Hematopoietic multipotent progenitor cell treated with erythropoietin and hydrocortisone succinate and interleukin-3 and kit ligand, for 4 days (in vitro differentiated cells): ENCODE measurements around the gene TMEM132D.

Source experiments
- DNase-seq: peaks from one replicate; pipeline ENCODE4 v3.0.0-alpha.2; 2015

Gene TMEM132D

DNA sequence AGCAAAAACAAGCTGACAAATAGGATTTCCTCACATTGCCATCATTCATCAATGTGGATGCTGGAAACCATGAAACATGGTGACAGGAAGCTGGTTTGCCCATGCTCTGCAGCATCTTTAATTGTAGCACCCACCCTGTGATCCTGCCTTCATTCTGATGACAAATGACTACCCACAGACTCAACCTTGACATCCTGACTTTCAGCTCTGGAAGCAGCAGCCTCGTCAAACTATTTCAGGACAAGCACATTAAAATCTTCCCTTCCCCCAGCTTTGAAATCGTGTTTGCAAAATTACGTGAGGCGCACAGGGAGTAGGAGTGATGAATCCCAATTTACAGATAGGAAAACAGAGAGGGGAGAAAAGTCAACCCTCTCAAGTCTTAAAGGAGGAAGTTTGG lies 765.0 kb downstream of the TMEM132D start:
- DNase-seq = no peak

DNA sequence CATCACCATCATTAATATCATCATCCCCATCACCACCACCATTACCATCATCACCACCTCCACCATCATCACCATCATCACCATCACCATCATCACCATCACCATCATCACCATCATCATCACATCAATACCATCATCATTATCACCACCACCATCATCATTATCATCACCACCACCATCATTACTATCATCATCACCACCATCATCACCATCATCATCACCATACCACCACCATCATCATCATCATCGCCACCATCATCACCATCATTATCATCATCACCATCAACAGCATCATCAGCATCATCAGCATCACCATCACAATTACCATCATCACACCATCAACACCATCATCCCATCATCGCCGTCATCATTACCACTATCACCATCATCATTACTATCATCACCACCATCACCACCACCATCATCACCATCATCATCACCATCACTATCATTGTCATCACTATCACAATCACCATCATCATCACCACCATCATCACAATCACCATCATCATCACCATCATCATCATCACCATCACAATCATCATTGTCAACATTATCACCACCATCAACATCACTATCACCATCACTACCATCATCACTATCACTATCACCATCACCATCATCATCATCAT lies 767.0 kb downstream of the TMEM132D start:
- DNase-seq = no peak

DNA sequence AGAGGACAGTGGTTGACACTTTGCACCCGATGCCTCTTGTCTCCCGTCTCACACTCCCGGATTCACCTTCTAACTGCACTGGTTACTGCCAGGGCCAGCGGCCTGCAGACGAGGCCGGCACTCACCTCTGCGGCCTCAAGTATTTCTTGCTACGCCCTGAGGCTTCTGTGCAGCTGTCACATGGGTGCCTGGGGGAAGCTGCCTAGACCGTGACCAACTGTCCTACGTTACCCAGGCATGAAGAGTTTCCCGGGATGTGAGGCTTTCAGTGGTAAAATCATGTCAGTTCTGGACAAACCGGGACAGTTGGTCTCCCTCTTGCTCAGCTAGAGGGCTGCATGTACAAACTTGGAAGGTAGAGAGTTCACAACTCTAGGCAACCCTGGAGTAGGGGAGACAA lies 776.1 kb downstream of the TMEM132D start:
- DNase-seq = no peak

DNA sequence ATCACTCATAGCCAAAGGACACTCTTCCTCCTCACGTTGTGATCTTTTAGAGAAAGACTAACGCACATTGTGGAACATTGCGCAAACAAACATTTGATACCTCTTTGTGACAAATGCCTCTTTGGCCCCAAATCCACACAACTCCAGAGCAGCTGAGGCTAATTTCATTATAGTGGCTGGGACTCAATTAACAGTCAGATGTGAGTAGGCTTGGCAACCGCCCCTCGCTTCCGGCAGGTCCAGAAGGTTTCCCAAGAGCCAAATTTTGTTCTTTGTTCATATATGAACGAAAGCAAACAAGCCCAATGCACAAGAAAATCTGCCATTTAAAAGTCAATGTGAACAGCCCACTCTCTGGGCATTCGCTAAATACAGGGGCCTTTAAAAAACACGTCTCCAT lies 776.6 kb downstream of the TMEM132D start:
- DNase-seq = no peak

DNA sequence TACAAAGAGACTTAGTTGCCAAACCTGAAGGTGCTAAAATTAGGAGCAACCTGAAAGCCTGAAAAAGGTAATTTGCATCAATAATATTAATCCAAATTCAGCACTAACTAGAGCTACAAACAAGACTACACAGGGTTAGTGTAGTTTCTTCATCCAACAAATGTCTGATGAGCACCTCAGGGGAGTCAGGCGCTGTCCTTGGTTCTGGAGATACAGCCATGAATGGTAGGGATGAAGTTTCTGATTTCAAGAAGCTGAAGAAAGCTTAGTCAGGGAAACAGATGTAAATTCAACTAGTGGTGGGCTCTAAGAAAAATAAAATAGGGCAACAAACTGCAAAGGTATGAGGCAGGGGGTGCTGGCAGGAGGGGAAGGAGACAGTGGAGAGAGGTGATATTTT lies 784.3 kb downstream of the TMEM132D start:
- DNase-seq = no peak

DNA sequence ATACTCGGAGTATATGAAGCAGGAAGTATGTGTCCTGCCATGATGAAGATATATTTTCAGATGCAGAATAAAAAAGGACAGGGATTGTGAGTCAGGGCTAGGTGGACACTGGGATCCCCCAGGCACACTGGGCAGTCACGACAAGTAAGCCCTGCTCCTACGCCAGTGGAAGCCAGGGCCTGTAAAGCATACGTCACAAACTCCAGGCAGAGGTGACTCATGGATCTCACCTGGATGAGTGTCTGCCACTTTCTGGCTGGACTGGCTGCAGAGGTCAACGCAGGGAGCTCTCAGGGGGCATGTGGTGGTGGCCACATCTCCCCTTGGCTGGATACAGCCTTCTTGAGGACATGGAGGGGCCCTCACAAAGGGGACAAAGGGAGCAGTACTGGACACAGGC lies 788.3 kb downstream of the TMEM132D start:
- no peak for DNase-seq

DNA sequence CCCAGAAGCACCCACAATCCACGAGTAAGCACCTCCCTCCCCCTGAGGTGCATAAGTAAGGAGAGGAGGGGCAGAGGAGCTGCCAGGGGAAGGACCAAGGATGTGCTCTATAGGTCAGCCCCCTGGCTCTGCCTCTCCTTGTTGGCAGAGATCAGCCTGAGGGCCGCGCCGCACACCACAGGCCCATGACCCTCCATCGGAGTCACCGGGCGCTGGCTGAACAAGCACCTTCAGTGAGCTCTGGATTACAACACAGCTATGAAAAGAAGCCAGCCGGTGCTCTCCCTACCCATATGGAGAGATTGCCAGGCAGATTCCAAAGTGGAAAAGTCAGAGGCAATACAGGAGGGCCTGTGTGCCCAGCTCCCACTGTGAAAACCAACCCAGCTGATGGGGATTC lies 793.2 kb downstream of the TMEM132D start:
- DNase-seq = no peak

DNA sequence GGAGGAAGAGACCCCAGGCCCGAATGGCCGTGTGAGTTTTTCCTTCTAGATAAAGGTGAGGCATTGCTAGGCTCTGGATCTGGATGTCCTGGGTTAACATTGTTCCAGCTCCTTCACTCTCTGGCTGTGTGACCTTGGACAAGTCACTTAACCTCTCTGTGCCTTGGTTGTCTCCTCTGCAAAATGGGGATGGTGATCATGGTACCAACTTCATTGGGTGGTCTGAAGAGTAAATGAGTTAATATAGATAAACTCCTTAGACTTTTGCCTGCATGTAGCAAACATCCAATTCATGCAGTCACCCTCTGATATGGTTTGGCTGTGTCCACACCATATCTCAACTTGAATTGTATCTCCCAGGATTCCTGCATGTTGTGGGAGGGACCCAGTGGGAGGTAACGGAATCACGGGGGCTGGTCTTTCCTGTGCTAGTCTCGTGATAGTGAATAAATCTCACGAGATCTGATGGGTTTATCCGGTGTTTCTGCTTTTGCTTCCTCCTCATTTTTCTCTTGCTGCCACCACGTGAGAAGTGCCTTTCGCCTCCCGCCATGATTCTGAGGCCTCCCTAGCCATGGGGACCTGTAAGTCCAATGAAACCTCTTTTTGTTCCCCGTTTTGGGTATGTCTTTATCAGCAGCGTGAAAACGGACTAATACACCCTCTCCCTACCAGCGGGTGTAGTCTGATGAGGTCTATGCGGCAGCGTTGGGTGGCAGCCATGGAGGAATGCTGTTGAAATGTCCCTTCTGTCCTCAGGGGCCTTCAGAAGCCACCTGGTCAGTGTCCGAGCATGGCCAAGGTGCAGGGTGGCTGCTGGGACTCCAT lies 794.4 kb downstream of the TMEM132D start:
- DNase-seq = no peak

DNA sequence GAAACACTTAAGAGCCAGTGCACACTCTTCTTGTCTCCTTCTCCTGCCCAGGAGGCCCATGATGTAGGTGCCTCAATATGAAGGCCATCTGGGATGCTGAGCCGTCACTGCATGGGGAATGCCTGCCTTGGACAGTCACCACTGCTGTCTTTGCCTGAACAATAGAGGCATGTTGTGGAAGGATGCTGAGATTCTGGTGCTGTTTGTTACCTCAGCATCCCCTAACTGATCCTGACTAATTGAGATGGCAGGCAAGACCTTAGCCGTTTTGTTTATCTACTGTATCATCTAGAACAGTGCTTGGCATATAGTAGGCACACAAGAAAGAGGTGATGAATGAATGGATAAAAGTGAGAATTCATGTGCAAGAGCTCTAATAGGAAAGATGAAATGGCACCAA lies 797.1 kb downstream of the TMEM132D start:
- no peak for DNase-seq

DNA sequence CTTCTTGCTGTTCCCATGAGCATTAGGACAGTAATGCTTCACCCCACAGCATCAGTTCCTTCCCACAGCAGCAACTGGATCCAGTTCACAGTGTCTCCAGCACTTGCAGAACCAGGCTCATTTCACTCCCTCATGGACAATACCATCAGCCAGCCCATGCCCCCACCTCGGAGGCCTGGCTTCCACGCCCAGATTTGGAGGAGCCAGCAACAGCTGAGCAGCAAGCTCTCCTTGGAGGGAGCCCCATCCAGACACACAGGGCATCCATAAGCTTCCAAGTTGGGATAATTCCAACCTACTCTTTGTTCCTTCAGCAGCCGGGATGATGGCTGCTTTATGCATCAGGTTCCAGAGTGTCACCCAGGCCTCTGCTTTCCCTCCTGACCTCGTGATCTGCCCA lies 800.6 kb downstream of the TMEM132D start:
- DNase-seq = no peak

DNA sequence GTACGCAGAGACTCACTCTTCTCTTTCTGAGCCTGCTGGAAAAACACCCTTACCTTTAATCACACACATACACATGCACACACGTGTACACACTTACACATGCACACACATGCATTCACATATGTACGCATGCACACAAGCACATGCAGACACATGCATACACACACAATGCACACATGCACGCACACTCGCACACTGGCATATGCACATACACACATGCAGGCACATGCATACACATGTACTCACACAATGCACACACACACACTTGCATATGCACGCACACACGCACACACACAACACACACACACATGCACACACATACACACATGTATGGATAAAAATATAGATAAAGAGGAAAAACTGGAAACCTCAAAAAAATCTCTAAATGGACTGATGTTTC lies 801.6 kb downstream of the TMEM132D start:
- no peak for DNase-seq

DNA sequence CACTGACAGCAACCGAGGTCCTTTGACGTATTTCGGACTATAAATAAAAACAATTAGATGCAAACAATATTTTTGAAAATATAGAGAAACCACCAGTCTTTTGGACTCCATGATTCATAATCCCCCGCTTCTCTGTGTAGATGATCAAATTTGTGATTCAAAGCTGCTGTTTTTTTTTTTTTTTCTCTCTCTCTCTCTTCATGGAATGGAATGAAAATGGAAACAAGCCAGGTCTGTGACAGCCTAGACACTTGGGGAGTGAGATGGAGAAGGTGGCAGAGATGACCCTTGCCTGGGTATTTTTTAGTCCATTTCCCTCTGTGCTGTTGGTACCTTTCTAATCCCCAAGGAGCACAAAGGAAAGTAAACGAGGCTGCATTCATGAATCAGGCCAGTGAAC lies 802.0 kb downstream of the TMEM132D start:
- DNase-seq = no peak

DNA sequence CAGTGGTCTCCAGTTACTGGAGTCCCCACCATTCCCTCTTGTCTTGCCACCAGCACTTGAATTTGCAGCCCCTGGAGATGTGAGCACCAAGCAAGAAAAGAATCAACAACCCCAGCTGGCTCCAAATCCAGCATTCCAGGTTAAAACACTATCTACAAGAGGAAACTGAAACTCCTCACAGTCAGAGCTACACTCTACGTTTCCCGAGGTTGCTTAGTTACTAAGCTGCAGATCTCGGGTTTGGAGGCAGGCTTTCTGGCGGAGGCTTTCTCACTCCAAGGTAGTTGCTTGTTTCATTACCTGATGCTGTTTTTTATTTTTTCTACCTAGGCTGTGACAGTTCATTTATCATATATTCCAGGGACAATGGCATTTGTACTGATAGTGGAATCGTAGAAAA lies 802.4 kb downstream of the TMEM132D start:
- DNase-seq = no peak

DNA sequence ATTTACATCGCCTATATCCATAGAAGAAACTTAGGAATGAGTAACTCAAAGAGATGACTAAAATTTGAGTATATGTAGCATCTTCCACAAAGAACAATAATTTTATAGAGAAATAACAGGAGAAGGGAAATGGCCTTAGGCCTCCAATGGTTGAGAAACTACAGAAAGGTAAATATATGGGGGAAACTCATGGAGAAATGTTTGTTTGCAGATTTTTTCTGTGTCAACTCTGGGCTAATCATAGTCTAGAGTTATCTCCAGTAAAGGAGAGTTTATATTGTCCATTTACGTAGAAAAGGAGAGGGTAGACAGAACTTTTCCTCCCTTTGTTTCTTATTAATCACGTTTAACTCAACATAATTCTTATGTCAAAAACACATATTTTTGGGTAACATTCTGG lies 806.4 kb downstream of the TMEM132D start:
- no peak for DNase-seq

DNA sequence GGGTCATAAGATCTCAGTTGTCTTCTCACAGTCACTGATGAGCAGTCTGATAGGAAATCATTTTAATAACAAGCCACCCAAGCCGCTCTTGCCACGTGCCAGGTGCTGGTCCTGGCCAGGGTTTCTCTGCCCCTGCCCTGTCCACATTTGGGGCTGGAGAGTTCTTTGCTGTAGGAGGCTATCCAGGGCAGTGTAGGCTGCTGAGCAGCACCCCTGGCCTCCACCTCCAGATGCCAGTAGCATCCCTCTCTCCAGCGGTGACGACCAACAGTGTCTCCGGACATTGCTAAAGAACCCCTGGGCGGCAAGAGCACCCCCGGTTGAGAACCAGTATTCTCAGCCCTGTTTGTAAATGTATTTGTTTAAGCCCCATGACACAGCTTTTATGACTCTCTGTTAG lies 806.9 kb downstream of the TMEM132D start:
- no peak for DNase-seq

DNA sequence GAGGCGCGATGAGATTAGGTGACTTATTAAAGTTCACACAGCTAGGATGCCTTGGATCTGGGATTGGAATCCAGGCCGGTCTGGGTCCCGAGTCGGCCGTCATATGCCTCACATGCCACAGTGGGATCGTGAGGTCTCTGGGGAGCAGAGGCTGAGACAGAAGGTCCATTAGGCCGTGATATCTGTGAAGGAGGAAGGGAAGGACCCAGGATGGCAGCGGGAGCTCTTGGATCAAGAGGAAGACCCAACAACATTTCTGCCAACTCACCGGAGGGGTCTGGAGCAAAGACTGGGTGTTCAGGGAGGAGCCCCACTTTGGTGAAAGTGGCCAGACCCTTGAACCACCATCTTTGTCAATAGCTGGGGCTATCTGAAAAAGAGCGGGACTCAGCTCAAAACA lies 807.6 kb downstream of the TMEM132D start:
- no peak for DNase-seq

DNA sequence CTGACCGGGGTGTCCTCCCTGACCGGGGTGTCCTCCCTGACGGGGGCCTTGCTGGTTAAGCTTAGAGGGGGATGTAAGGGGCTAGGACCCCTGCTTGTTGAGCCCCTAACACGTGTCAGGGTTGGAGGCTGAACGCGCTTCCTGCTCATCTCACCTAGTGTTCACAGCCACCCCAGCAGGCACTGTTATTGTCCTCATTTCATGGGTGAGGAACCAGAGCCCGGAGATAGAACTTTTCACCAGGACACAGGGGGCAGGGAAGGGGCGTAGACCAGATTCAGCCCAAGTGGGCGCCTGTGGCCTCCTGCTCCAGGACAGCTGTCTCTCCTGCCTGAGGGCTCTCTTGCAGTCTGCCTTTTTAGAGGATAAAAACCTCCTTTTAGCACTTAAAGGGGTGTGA lies 814.2 kb downstream of the TMEM132D start:
- DNase-seq = no peak

DNA sequence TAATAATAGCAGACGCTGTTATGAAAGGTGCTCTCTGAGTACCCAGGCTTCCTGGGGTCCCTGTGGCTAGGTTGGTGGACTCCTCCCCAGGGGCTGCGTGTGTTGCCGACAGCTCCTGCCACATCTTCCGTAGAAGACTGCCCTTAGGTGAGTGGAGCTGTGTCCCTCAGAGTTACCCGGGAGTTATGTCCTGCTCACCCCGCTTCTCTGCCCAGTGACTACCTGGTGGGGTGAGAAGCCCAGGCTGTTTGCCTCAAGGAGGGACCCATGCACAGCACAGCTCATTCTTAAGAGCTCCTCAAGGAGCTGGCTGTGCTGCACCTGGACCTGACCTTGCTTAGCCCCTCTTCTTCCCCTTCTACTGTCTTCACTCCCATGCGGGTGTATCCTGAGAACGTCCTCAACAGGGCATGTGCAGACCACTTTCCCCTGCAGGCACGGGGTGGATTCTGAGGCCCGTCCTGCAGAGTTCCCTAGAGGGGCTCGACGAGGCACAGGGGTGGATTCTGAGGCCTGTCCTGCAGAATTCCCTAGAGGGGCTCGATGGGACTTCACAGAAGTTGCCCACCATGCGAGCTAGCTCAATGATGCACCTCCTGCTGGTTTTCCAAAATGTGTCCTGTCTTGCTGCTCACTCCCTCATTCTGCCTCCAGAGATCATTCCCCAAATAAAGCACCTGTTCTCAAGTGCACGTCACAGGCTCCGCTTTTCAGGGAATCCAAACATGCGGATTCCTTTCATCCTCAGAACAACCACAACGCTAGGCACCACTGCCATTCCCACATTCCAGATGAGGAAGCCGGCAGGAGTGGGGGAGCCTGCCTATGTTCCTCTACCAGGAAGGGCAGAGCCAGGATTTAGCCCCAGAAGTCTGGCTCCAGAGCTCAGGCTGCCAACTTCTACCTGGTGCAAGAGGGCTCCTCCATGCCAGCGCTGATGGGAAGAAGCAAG lies 818.7 kb downstream of the TMEM132D start:
- DNase-seq = no peak

DNA sequence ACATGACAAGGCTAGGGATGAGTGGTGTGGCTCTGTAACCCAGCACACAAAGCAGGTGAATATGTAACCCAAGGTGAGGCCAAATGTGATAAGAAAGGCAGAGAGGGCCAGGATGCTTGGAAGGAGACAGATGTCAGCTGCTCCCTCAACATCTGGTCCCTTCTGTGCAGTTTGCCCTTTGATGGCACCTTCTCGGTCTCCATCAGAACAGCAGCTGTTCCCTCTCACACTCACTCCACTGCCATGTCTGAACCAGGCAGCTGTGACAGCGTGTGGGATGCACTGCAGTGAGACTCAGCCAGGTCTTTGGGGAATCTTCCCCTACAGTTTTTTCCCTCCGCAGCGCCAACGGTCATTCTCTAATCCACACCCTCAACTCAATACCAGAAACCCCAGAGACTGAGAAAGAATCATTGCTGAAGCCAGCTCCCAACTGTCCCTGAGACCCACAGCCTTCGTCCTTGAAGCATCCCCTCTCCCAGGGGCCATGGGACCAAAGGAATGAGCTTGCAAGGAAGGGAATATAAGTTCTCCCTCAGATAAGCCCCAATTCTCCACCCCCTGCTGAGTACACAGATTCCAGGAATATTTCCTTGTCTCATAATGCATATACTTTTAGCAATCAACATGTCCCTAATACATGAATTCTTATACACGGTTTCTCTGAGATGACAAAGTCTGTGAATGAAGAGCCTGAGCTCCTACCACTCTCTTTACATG lies 820.5 kb downstream of the TMEM132D start:
- DNase-seq = no peak

DNA sequence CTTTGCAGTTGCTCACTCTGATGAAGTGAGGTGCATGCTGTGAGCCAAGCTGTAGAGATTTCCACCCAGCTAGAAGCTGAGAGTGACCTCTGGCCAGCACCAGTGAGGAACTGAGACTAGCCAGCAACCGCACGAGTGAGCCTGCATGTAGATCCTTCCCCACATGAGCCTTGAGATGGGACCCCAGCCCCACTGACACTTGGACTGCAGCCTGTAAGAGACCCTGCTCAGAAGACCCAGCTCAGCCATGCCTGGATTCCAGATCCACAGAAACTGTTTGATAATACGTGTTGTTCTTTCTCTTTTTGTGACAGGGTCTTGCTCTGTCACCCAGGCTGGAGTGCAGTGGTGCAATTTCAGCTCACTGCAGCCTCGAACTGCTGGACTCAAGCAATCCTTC lies 821.4 kb downstream of the TMEM132D start:
- DNase-seq = no peak

DNA sequence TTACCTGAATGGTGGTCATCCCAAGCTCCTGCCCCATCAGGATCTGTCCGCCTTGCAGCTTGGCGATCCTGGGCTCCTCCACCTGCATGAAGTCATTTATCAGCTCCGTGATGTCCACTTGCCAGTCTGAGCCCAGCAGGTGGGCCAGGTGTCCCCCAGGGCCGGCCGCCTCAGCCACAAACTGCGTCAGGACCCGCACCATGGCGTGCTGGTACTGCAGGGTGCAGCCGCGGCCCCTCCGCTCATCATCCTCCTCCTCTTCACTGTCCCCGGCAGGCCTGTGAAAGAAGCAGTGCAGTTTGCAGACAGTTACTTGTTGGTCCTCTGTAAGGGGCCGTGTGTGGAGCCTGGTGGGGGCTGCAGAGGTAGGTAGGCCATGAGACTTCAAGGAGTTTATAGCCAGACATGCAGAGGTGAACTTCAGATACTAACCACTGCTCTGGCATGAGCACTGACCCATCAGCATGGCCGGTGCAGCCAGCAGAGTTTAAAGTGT lies 822.0 kb downstream of the TMEM132D start:
- DNase-seq = no peak

DNA sequence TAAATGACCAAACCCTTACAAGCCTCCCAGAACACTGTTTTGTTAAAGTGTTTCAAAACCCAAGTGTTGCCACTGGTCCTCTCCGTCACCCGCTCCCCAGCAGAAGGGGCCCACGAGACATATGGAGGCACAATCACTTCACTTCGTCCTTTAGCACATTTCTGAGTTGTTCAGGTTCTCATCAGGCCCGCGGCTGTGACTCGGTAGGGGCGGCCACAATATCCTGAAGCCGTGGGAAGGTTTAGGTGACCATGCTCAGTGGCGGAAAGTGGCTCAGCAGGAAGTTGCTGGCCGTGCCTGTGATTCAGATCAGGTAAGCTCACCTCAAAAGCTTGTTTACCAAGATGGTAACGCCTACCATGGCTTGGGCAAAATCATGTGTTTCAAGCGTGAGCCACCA lies 823.0 kb downstream of the TMEM132D start:
- DNase-seq = no peak

DNA sequence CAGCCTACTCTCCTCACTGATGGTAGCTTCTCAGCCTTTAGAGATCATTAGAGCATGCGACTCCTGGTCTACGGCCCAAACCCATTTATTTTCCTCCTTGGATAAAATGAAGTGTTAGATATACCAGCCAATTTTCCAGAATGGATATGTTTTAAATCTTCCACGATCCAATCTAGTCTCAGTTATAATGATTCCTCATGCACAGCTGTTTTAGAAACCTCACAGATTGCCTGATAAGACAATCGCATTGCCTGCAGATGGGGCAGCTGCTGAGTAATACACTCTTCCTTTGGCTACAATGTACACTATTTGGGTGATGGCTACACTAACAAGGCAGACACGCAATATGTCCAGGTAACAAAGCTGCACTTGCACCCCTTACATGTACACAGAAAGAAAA lies 823.4 kb downstream of the TMEM132D start:
- DNase-seq = no peak
